Mesendoderm (in vitro differentiated cells): ENCODE measurements around the gene TBC1D16.
A peak's percentile ranks its signal among the peaks of the same experiment; 100 is the strongest.

ENCODE experiments used
- DNase-seq: peaks from one replicate; pipeline ENCODE4 v3.0.0; 2013
- H2AK5ac ChIP-seq: 2 replicates; pipeline ENCODE4 v1.6.1; 2013; ENCODE audit warnings: low read length, inconsistent platforms
- H2BK120ac ChIP-seq: 2 replicates; pipeline ENCODE4 v1.6.1; 2013; ENCODE audit warnings: low read depth, mild to moderate bottlenecking, low read length, moderate library complexity, mixed read lengths
- H2BK15ac ChIP-seq: replicated peaks from 2 replicates; pipeline ENCODE4 v1.6.1; 2013; ENCODE audit warnings: low read depth, mild to moderate bottlenecking, moderate library complexity
- H2BK5ac ChIP-seq: 2 replicates; pipeline ENCODE4 v1.6.1; 2013; ENCODE audit warnings: low read length, inconsistent platforms
- H3K18ac ChIP-seq: 2 replicates; pipeline ENCODE4 v1.6.1; 2013; ENCODE audit warnings: mild to moderate bottlenecking, low read length, mixed read lengths
- H3K23ac ChIP-seq: one replicate; pipeline ENCODE4 v1.6.1; 2013; ENCODE audit warnings: low read length
- H3K27ac ChIP-seq: 2 replicates; pipeline ENCODE4 v1.5.1; 2013; ENCODE audit warnings: low read depth, mild to moderate bottlenecking, inconsistent platforms, low read length, moderate library complexity
- H3K27me3 ChIP-seq: 2 replicates; pipeline ENCODE4 v1.6.1; 2013; ENCODE audit warnings: low read length, control low read depth, mild to moderate bottlenecking, inconsistent platforms; ENCODE audit not compliant: insufficient read depth, poor library complexity
- H3K36me3 ChIP-seq: 2 replicates; pipeline ENCODE4 v1.6.1; 2013; ENCODE audit warnings: low read length, inconsistent platforms; ENCODE audit not compliant: control insufficient read depth, insufficient read depth
- H3K4ac ChIP-seq: one replicate; pipeline ENCODE4 v1.6.1; 2013; ENCODE audit warnings: low read depth, mild to moderate bottlenecking, low read length, moderate library complexity
- H3K4me1 ChIP-seq: 2 replicates; pipeline ENCODE4 v1.6.1; 2013; ENCODE audit warnings: low read depth, low read length, inconsistent platforms; ENCODE audit not compliant: control insufficient read depth
- H3K4me2 ChIP-seq: 2 replicates; pipeline ENCODE4 v1.6.1; 2013; ENCODE audit warnings: low read length
- H3K4me3 ChIP-seq: 2 replicates; pipeline ENCODE4 v1.5.1; 2013; ENCODE audit warnings: mild to moderate bottlenecking, low read length
- H3K56ac ChIP-seq: one replicate; pipeline ENCODE4 v1.6.1; 2013; ENCODE audit warnings: low read length
- H3K79me1 ChIP-seq: 2 replicates; pipeline ENCODE4 v1.6.1; 2013; ENCODE audit warnings: low read length, inconsistent platforms
- H3K79me2 ChIP-seq: 2 replicates; pipeline ENCODE4 v1.6.1; 2013; ENCODE audit warnings: mild to moderate bottlenecking, low read length; ENCODE audit not compliant: control insufficient read depth, insufficient read depth
- H3K9ac ChIP-seq: 2 replicates; pipeline ENCODE4 v1.6.1; 2013; ENCODE audit warnings: low read length, inconsistent platforms
- H4K5ac ChIP-seq: one replicate; pipeline ENCODE4 v1.6.1; 2013; ENCODE audit warnings: low read length
- H4K8ac ChIP-seq: one replicate; pipeline ENCODE4 v1.6.1; 2013; ENCODE audit warnings: low read depth, mild to moderate bottlenecking, control low read depth, low read length, moderate library complexity
- WGBS: extraction: QIAGEN DNeasy Blood & Tissue Kit; methylation state at CpG from one replicate; pipeline ENCODE4 v1.1.7; 2013; ENCODE audit warnings: low lambda C conversion rate, missing lambda C conversion rate; ENCODE audit not compliant: insufficient coverage; ENCODE audit errors: extremely low coverage; 5-methylcytosine and 5-hydroxymethylcytosine counted together

TBC1D16 gene

GRCh38 chr17:79977161-79977631, 58.5 kb downstream of the TBC1D16 start:
- WGBS: no CpG with 5 or more reads among the region's 18 CpGs
- Histone ChIP-seq H3K18ac (no peak overlapping the region), H3K4me3 (no peak overlapping the region)

GRCh38 chr17:79976451-79976850, 59.2 kb downstream of the TBC1D16 start:
- H3K4me2 ChIP-seq: no peak overlapping the region
- H3K4ac ChIP-seq: no peak overlapping the region
- H3K79me1 ChIP-seq: peaks cover 4% of the 10 kb centered on the region
- H3K79me2 ChIP-seq: no peaks in the 10 kb centered on the region
- H3K36me3 ChIP-seq: no peaks in the 10 kb centered on the region
- no peaks in the 10 kb centered on the region for H3K4me1 ChIP-seq
- no peak overlapping the region for H3K9ac ChIP-seq
- no peaks in the 10 kb centered on the region for H3K27me3 ChIP-seq
- no peak overlapping the region for H3K27ac ChIP-seq
- H3K4me3 ChIP-seq: no peak overlapping the region
- H2BK5ac ChIP-seq: no peak overlapping the region
- H2AK5ac ChIP-seq: no peak overlapping the region
- no peak overlapping the region for H3K23ac ChIP-seq
- no peak overlapping the region for H4K5ac ChIP-seq
- DNase-seq: no peak
- H3K56ac ChIP-seq: no peak overlapping the region
- WGBS: no CpG with 5 or more reads among the region's 14 CpGs
- H4K8ac ChIP-seq: no peak overlapping the region
- no peak overlapping the region for H2BK15ac ChIP-seq
- H3K18ac ChIP-seq: no peak overlapping the region
- no peak overlapping the region for H2BK120ac ChIP-seq

More at GRCh38 chr17:79977161-79977631, 58.5 kb downstream of the TBC1D16 start:
- H2BK15ac ChIP-seq: no peak overlapping the region
- no peaks in the 10 kb centered on the region for H3K36me3 ChIP-seq
- no peaks in the 10 kb centered on the region for H3K4me1 ChIP-seq
- DNase-seq: no peak
- H2BK5ac ChIP-seq: no peak overlapping the region
- H2AK5ac ChIP-seq: no peak overlapping the region
- H3K27ac ChIP-seq: no peak overlapping the region
- no peak overlapping the region for H3K9ac ChIP-seq
- no peak overlapping the region for H4K5ac ChIP-seq
- no peak overlapping the region for H3K56ac ChIP-seq
- H2BK120ac ChIP-seq: no peak overlapping the region
- peaks cover 4% of the 10 kb centered on the region for H3K79me1 ChIP-seq
- no peak overlapping the region for H3K4me2 ChIP-seq
- H3K23ac ChIP-seq: no peak overlapping the region
- no peak overlapping the region for H4K8ac ChIP-seq
- no peaks in the 10 kb centered on the region for H3K79me2 ChIP-seq
- H3K4ac ChIP-seq: no peak overlapping the region
- H3K27me3 ChIP-seq: no peaks in the 10 kb centered on the region

GRCh38 chr17:79975498-79976134, 60.1 kb downstream of the TBC1D16 start:
- no peak overlapping the region for H4K5ac ChIP-seq

GRCh38 chr17:79974566-79975497, 60.8 kb downstream of the TBC1D16 start:
- Histone ChIP-seq H2BK5ac (no peak overlapping the region), H4K5ac (no peak overlapping the region), H3K36me3 (no peaks in the 10 kb centered on the region), H3K23ac (no peak overlapping the region), H3K4me1 (no peaks in the 10 kb centered on the region), H3K4me2 (no peak overlapping the region), H2AK5ac (no peak overlapping the region), H3K27me3 (no peaks in the 10 kb centered on the region), H3K27ac (no peak overlapping the region), H4K8ac (no peak overlapping the region), H2BK120ac (no peak overlapping the region), H3K18ac (no peak overlapping the region), H3K9ac (no peak overlapping the region), H3K79me2 (no peaks in the 10 kb centered on the region), H2BK15ac (no peak overlapping the region), H3K56ac (no peak overlapping the region), H3K4me3 (no peak overlapping the region), H3K79me1 (peaks cover 2% of the 10 kb centered on the region), H3K4ac (no peak overlapping the region)
- WGBS: no CpG with 5 or more reads among the region's 23 CpGs
- peak; percentile 62 for DNase-seq

More at GRCh38 chr17:79975498-79976134, 60.1 kb downstream of the TBC1D16 start:
- no CpG with 5 or more reads among the region's 20 CpGs for WGBS
- no peak overlapping the region for H2BK15ac ChIP-seq
- H3K27me3 ChIP-seq: no peaks in the 10 kb centered on the region
- H3K36me3 ChIP-seq: no peaks in the 10 kb centered on the region
- no peak overlapping the region for H2AK5ac ChIP-seq
- no peak for DNase-seq
- H3K27ac ChIP-seq: no peak overlapping the region
- H3K18ac ChIP-seq: no peak overlapping the region
- H3K23ac ChIP-seq: no peak overlapping the region
- no peak overlapping the region for H2BK5ac ChIP-seq
- H3K4me2 ChIP-seq: no peak overlapping the region
- H2BK120ac ChIP-seq: no peak overlapping the region
- H3K4me1 ChIP-seq: no peaks in the 10 kb centered on the region
- no peak overlapping the region for H3K4ac ChIP-seq
- no peak overlapping the region for H4K8ac ChIP-seq
- H3K56ac ChIP-seq: no peak overlapping the region
- H3K9ac ChIP-seq: no peak overlapping the region
- peaks cover 4% of the 10 kb centered on the region for H3K79me1 ChIP-seq
- no peak overlapping the region for H3K4me3 ChIP-seq
- H3K79me2 ChIP-seq: no peaks in the 10 kb centered on the region

- Histone ChIP-seq H3K4me2 (no peak overlapping the region), H2BK120ac (no peak overlapping the region), H3K4ac (no peak overlapping the region), H3K79me1 (no peaks in the 10 kb centered on the region), H4K5ac (no peak overlapping the region), H2BK15ac (no peak overlapping the region), H3K79me2 (no peaks in the 10 kb centered on the region), H3K27me3 (no peaks in the 10 kb centered on the region), H4K8ac (no peak overlapping the region), H2AK5ac (no peak overlapping the region), H3K23ac (no peak overlapping the region), H3K4me3 (no peak overlapping the region), H3K27ac (no peak overlapping the region), H3K9ac (no peak overlapping the region), H3K18ac (no peak overlapping the region), H3K4me1 (no peaks in the 10 kb centered on the region), H2BK5ac (no peak overlapping the region), H3K56ac (no peak overlapping the region), H3K36me3 (no peaks in the 10 kb centered on the region)
- no peak for DNase-seq
- no CpG with 5 or more reads among the region's 9 CpGs for WGBS
Measured at GRCh38 chr17:79971651-79972050, 64.0 kb downstream of the TBC1D16 start.
